Measurements from ENCODE around the gene WNT2. TPM values are rescaled to one million over a fixed set of nuclear protein-coding genes. Genes with fewer than 3 reads are reported as not detected.
A peak's percentile ranks its signal among the peaks of the same experiment; 100 is the strongest.

WNT2 gene
- polyA plus RNA-seq, 1 donor (not counting 4 experiments of a cell fraction or from before 2014, with no cell fraction given): not detected

DNA sequence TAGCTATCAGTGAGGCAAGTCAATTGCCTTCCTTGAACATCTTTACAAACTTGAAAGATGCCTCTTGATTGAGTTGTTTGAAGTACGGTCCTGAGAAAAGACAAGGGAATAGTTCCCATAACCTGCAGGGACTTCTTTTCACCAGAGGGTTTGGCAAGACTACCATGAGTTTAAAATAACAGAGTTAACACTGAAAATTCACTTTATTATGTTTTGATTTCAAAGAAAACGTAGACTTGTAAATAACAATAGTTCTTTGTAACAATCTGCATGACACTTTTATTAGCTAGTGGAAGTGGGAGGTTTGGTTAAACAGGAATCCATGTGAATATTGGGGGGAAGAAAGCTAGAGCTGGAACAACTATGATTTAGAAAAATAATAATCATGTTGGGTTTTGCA lies 49.5 kb downstream of the WNT2 start:
- Histone ChIP-seq H2AFZ (ENCODE audit: control insufficient read depth, low read length) (no peak overlapping the region), H3K4me2 (ENCODE audit: control insufficient read depth, extremely low read depth, insufficient read depth, low read depth, low read length) (peak overlapping the region; percentile 82), H4K20me1 (ENCODE audit: control insufficient read depth, extremely low read depth, insufficient read depth, low read length) (no peaks in the 10 kb centered on the region), H3K79me2 (ENCODE audit: control insufficient read depth, insufficient read depth, low read length) (no peaks in the 10 kb centered on the region), H3K9me3 (ENCODE audit: control insufficient read depth, low read depth, low read length) (no peaks in the 10 kb centered on the region), H3K9me1 (ENCODE audit: control insufficient read depth, extremely low read depth, insufficient read depth, low read length) (no peaks in the 10 kb centered on the region), H3K4me3 (ENCODE audit: control insufficient read depth in 2 of 3, extremely low read depth in 1 of 3, insufficient read depth in 2 of 3, low read depth in 1 of 3, low read length in 3 of 3) (no peak overlapping the region), H3K27me3 (ENCODE audit: control insufficient read depth, extremely low read depth, insufficient read depth, low read length) (no peaks in the 10 kb centered on the region), H3K9ac (ENCODE audit: control insufficient read depth, extremely low read depth, insufficient read depth, low read length) (no peak overlapping the region), H3K4me1 (ENCODE audit: control insufficient read depth, extremely low read depth, insufficient read depth, low read length) (peaks cover 33% of the 10 kb centered on the region), H3K27ac (ENCODE audit: control insufficient read depth, insufficient read depth, low read length) (no peak overlapping the region), H3K36me3 (ENCODE audit: control insufficient read depth in 2 of 2, extremely low read depth in 1 of 2, insufficient read depth in 2 of 2, low read length in 2 of 2) (no peaks in the 10 kb centered on the region)
- no peak for FAIRE-seq
- DNase-seq (ENCODE audit: low read depth, low spot score): no peak
- dilution Hi-C loops (cut with MboI; ENCODE audit: extremely low pct_ligation_motif_present, low sequenced_read_pairs): no loop called here
- TF ChIP-seq EZH2 (IDR thresholded peaks at IDR 0.05; ENCODE audit: low read length): no peak

DNA sequence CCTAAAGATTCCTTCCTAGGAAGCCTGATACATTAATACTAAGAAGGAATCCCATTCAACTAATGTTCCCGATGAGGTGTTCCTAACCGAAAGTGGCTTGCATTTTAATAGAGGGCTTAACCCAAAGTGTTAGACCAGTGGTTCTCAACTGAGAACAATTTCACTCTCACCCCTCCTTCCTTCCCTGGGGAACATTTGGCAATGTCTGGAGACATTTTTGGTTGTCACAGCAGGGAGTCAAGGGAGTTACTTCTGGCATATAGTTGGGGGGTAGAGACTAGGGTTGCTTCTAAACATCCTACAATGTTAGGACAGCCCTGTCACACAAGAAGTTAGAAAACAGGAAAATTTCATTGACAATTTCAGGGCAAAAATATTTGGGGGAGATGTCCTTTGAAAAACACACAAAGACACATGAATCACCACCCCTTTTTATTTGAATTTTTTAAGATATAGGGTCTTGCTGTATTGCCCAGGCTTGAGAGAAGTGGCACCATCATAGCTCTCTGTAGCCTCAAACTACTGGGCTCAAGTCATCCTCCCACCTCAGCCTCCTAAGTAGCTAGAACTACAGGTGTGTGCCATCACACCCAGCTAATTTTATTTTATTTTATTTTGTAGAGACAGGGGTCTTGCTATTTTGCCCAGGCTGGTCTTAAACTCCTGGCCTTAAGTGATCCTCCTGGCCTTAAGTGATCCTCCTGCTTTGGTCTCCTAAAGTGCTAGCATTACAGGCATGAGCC lies 50.7 kb downstream of the WNT2 start:
- Histone ChIP-seq H3K4me2 (ENCODE audit: control insufficient read depth, extremely low read depth, insufficient read depth, low read depth, low read length) (no peak overlapping the region), H3K9ac (ENCODE audit: control insufficient read depth, extremely low read depth, insufficient read depth, low read length) (no peak overlapping the region), H3K79me2 (ENCODE audit: control insufficient read depth, insufficient read depth, low read length) (no peaks in the 10 kb centered on the region), H3K4me1 (ENCODE audit: control insufficient read depth, extremely low read depth, insufficient read depth, low read length) (peaks cover 33% of the 10 kb centered on the region), H2AFZ (ENCODE audit: control insufficient read depth, low read length) (no peak overlapping the region), H3K36me3 (ENCODE audit: control insufficient read depth in 2 of 2, extremely low read depth in 1 of 2, insufficient read depth in 2 of 2, low read length in 2 of 2) (no peaks in the 10 kb centered on the region), H3K27ac (ENCODE audit: control insufficient read depth, insufficient read depth, low read length) (no peak overlapping the region), H3K9me1 (ENCODE audit: control insufficient read depth, extremely low read depth, insufficient read depth, low read length) (no peaks in the 10 kb centered on the region), H3K9me3 (ENCODE audit: control insufficient read depth, low read depth, low read length) (no peaks in the 10 kb centered on the region), H3K27me3 (ENCODE audit: control insufficient read depth, extremely low read depth, insufficient read depth, low read length) (no peaks in the 10 kb centered on the region), H4K20me1 (ENCODE audit: control insufficient read depth, extremely low read depth, insufficient read depth, low read length) (no peaks in the 10 kb centered on the region), H3K4me3 (ENCODE audit: control insufficient read depth in 2 of 3, extremely low read depth in 1 of 3, insufficient read depth in 2 of 3, low read depth in 1 of 3, low read length in 3 of 3) (no peak overlapping the region)
- DNase-seq (ENCODE audit: low read depth, low spot score): no peak
- TF ChIP-seq, protein P1, sequence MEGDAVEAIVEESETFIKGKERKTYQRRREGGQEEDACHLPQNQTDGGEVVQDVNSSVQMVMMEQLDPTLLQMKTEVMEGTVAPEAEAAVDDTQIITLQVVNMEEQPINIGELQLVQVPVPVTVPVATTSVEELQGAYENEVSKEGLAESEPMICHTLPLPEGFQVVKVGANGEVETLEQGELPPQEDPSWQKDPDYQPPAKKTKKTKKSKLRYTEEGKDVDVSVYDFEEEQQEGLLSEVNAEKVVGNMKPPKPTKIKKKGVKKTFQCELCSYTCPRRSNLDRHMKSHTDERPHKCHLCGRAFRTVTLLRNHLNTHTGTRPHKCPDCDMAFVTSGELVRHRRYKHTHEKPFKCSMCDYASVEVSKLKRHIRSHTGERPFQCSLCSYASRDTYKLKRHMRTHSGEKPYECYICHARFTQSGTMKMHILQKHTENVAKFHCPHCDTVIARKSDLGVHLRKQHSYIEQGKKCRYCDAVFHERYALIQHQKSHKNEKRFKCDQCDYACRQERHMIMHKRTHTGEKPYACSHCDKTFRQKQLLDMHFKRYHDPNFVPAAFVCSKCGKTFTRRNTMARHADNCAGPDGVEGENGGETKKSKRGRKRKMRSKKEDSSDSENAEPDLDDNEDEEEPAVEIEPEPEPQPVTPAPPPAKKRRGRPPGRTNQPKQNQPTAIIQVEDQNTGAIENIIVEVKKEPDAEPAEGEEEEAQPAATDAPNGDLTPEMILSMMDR (optimal IDR thresholded peaks at IDR 0.05 in 1 of 3, IDR thresholded peaks at IDR 0.05 in 1 of 3, conservative IDR thresholded peaks at IDR 0.05 in 1 of 3; ENCODE audit: extremely low read depth in 1 of 3, insufficient read depth in 2 of 3, low read length in 3 of 3): no peak
- TF ChIP-seq EZH2 (IDR thresholded peaks at IDR 0.05; ENCODE audit: low read length): no peak
- FAIRE-seq: no peak
- dilution Hi-C loops (cut with MboI; ENCODE audit: extremely low pct_ligation_motif_present, low sequenced_read_pairs): no loop called here

DNA sequence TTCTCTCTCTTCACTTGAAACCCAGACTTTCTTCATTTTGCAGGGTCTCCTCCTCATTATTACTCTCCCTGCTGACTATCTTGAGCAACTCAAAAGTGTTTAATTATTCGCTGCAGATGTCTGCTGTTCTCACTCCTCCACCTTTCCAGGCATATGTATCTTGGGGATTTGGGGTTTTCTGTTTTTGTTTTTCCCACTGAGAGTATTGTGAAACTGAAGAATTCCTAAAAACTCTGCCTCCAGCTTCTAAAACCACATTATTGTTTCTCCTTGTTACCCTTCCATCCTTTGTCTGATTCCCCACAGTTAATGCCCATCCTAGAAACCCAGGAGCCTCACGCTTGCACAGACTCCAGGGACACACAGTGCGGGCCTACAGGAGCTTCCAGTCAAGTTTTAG lies 51.3 kb downstream of the WNT2 start:
- no peak for DNase-seq (ENCODE audit: low read depth, low spot score)
- no peak overlapping the region for H2AFZ ChIP-seq (ENCODE audit: control insufficient read depth, low read length)
- H3K36me3 ChIP-seq (ENCODE audit: control insufficient read depth in 2 of 2, extremely low read depth in 1 of 2, insufficient read depth in 2 of 2, low read length in 2 of 2): no peaks in the 10 kb centered on the region
- H4K20me1 ChIP-seq (ENCODE audit: control insufficient read depth, extremely low read depth, insufficient read depth, low read length): no peaks in the 10 kb centered on the region
- FAIRE-seq: no peak
- dilution Hi-C loops (cut with MboI; ENCODE audit: extremely low pct_ligation_motif_present, low sequenced_read_pairs): no loop called here
- no peak overlapping the region for H3K27ac ChIP-seq (ENCODE audit: control insufficient read depth, insufficient read depth, low read length)
- H3K79me2 ChIP-seq (ENCODE audit: control insufficient read depth, insufficient read depth, low read length): no peaks in the 10 kb centered on the region
- H3K27me3 ChIP-seq (ENCODE audit: control insufficient read depth, extremely low read depth, insufficient read depth, low read length): no peaks in the 10 kb centered on the region
- no peak overlapping the region for H3K9ac ChIP-seq (ENCODE audit: control insufficient read depth, extremely low read depth, insufficient read depth, low read length)
- no peaks in the 10 kb centered on the region for H3K9me1 ChIP-seq (ENCODE audit: control insufficient read depth, extremely low read depth, insufficient read depth, low read length)
- H3K4me1 ChIP-seq (ENCODE audit: control insufficient read depth, extremely low read depth, insufficient read depth, low read length): peaks cover 33% of the 10 kb centered on the region
- no peaks in the 10 kb centered on the region for H3K9me3 ChIP-seq (ENCODE audit: control insufficient read depth, low read depth, low read length)
- no peak for TF ChIP-seq EZH2 (IDR thresholded peaks at IDR 0.05; ENCODE audit: low read length)
- TF ChIP-seq, protein P1 (optimal IDR thresholded peaks at IDR 0.05 in 1 of 3, IDR thresholded peaks at IDR 0.05 in 1 of 3, conservative IDR thresholded peaks at IDR 0.05 in 1 of 3; ENCODE audit: extremely low read depth in 1 of 3, insufficient read depth in 2 of 3, low read length in 3 of 3): no peak
- H3K4me3 ChIP-seq (ENCODE audit: control insufficient read depth in 2 of 3, extremely low read depth in 1 of 3, insufficient read depth in 2 of 3, low read depth in 1 of 3, low read length in 3 of 3): no peak overlapping the region
- no peak overlapping the region for H3K4me2 ChIP-seq (ENCODE audit: control insufficient read depth, extremely low read depth, insufficient read depth, low read depth, low read length)
